NK-92 (cell line): ENCODE measurements around the gene ZNRF2.
"Not testable (repeated sequence)": the region's sequence is repeated elsewhere in the genome, so short reads cannot be mapped to it uniquely, and the experiment has no call there.

Experiments
- DNase-seq: peaks from one replicate; lab custom pipeline; 2025; ENCODE audit not compliant: unreplicated experiment; lab: John Stamatoyannopoulos, UW

The ZNRF2 gene

DNA sequence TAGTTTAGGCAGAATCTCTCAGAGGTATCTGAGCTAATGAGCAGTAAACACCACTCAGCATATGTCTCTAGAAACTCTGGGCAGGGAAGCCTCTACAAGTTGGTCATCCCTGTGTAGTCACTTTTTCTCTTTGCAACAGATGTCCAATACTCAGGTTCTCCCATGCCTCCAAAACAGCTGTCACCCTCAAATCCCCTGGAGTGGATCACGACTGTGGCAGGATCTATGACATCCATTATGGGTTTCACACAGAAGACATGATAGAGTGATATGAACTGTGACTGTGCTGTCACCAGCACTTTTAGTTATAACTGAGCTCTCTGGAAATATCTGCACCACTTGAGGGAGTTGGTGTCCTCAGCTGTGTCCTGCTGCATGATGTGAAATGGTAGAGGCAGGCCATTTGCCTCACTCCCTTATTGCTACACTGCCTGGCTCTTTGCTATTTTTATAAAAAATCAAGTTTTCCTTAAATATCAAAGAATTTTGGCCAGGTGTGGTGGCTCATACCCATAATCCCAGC, 24.1 kb upstream of the ZNRF2 start:
- DNase-seq = no peak

DNA sequence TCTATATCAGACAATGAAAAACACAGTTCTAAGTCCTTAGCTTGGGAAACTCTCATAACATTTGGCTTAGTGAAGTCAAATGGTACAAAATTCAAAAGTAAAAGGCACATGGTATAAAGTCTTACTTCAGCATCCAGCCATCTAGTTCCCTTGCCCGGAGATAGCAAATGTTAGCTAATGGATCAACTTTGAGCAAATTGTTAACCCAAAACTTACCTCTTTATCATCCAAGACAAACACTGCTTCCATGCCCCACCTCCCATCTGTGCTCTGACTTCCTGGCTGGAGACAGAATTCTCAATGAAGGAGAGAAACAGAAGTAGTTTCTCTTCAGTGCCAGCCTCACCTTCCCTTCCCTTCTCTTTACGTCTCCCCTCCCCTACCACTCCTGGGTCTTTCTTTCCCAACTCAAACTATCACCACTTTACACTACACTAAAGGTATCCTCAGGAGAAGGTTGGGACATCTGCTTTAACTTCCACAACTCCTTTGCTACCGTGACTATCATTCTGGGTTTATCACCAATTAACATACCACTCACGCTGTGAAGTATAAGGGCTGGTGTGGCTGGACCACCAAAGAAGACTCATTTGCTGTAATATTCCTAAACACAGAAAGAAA, 21.2 kb upstream of the ZNRF2 start:
- no peak for DNase-seq

DNA sequence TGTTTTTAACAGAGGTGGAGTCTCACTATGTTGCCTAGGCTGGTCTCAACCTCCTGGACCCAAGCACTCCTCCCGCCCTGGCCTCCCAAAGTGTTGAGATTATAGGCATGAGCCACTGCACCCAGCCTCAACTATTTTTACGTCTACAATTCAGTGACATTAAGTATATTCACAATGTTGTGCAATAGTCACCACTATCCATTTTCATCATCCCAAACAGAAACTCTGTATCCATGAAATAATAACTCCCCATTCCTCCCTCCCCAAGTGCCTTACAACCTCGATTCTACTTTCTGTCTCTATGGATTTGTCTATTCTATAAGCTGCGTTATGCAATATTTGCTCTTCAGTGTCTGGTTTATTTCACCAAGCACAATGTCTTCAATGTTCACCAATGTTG, 20.3 kb upstream of the ZNRF2 start:
- no peak for DNase-seq

DNA sequence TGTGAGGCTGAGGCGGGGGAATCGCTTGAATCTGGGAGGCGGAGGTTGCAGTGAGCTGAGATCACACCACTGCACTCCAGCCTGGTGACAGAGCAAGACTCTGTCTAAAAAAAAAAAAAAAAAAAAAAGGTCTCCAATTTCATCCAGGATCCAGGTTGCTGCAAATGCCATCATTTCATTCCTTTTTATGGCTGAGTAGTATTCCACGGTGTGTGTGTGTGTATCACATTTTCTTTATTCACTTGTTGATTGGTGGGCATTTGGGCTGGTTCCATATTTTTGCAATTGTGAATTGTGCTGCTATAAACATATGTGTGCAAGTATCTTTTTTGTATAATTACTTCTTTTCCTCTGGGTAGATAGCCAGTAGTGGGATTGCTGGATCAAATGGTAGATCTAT, 19.2 kb upstream of the ZNRF2 start:
- not testable (repeated sequence) for DNase-seq

DNA sequence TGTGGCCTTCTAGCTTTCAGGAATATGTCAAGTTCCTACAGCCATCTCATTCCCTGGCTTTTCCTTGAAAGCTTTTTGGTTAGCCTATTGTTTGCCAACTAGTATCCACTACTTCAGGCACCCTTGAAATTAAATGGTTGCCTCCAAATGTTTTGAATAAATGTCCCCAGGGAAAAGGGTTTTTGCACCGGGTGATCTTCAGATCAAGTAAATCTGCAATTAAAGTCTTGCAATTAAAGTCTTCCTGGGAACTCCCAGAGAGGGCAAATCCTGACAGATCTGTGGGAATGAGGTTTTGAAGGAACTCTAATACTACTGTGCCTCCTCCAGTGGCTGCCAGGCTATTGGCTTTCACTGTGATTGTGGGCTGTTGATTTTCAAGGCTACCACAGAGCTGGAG, 17.7 kb upstream of the ZNRF2 start:
- DNase-seq = no peak

DNA sequence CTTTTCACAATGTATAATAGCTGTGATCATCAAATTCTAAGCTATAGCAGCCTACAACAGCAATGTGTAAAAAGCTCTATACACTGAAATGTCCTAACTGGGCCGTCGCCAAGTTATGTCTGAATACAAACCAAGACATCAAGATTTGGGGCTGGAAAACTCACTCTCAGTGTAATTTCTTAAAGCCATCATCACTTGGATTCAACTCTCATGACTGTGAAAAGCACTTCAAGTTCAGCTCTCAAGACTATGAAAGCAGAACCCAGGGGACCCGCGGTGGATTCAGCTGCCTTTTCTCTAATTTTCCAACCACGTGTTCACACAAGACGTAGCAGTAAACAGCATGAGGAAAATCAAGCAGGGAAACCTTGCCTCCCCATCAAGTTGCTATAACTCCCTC, 15.8 kb upstream of the ZNRF2 start:
- no peak for DNase-seq

DNA sequence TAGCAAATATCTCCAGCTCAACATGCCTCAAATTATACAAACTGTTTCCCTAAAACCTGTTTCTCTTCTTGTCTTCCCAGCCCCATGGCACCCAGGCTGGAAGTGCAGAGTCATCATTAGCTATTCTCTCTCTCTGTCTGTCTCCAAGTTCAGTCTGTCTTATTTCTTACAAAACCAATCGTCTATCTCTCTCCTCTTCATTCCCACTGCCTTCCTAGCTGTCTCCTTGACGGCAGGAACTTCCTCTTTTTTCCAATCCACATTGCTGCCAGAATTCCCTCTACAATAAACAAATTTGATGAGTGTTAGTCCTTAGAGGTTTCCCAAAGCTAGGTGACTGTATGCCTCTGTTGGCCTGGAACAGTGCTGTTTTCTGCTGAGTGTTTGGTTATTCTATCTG, 14.9 kb upstream of the ZNRF2 start:
- DNase-seq = no peak

DNA sequence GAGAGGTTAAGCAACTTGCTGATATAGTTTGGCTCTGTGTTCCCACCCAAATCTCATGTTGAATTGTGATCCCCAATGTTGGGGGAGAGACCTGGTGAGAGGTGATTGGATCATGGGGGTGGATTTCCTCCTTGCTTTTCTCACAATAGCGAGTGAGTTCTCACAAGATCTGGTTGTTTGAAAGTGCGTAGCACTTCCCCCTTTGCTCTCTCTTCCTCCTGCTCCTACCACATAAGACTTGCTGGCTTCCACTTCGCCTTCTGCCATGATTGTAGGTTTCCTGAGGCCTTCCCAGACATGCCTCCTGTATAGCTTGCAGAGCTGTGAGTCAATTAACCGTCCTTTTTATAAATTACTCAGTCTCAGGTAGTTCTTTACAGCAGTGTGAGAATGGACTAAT, 13.5 kb upstream of the ZNRF2 start:
- DNase-seq = no peak

DNA sequence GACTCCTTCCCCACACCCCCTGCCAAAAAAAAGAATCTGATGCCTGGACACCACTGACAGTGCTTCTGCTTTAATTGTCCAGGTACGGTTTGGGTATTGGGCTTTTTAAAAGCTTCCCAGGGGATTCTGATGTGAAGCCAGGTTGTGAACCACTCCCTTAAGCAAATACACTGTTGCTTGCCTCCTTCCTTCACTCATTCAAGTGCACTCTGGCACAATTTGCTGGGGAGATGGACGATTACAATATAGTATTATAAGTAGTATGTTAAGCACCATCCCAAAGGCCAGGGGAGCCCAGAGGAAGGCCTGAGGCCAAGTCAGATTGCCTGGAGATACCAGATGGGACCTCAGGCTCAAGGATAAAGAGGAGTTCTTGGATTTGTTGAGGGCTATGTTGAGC, 12.3 kb upstream of the ZNRF2 start:
- DNase-seq = no peak

DNA sequence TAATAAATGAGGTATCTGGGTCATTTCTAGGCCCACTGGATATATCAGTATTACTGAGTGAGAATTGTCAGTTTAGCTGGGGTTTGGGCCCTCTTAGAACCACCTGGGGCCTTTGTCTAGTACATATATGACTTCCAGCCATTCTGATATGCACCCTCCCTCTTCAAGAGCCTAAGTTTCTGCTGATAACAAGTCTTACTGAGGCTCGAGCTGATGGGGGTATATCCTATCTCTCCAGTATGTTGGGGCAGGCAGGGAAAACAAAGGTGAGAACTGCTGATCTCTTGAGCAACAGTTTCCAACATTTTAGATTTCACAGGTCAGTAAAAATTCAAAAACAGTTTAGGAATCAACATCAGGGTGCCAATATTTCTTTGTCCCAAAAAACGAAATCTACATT, 10.8 kb upstream of the ZNRF2 start:
- no peak for DNase-seq

DNA sequence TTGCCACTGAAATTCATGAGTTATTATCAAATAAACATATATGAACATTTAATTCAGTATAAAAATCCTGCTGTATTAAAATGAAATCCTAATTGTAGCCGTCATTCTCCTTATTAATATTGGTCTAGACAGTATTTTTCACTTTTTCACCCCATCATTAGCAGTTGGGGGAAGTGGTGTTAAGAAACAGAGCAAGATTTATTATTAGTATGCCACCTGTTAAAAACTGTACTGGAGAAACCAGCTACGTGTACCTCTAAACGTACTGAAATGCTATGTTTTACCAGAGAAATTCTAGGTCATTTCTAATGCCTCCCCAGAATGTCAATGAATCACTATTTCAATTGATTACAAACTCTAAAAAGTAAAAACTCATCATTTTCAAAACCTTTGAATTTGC, 9.8 kb upstream of the ZNRF2 start:
- DNase-seq = no peak

DNA sequence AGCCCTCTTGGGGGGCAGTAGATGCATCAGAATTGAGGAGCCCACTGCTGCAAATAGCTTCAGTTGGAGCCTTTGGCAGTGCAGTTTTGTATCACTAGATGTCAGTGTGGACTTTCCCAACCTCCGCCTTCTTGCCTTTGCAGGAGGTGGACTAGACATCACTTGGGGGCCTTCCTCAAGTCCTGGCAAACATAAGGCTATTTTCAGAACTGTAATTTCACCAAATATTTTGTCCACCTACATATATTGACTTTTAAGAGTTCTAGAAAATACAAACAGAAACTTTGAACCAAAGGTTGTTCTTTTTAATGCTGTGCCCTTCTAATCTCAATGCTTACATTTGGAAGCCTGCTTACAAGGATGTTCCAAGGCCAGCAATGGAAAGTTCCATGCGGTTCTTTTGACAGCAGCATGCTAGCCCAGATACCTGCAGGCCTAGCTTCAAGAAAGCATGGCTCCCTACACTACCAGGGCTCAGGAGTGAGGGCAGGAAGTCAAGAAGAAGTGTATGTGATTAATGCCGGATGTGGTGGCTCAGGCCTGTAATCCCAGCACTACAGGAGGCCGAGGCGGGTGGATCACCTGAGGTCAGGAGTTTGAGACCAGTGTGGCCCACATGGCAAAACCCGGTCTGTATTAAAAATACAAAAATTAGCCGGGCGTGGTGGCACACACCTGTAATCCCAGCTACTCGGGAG, 8.0 kb upstream of the ZNRF2 start:
- no peak for DNase-seq

DNA sequence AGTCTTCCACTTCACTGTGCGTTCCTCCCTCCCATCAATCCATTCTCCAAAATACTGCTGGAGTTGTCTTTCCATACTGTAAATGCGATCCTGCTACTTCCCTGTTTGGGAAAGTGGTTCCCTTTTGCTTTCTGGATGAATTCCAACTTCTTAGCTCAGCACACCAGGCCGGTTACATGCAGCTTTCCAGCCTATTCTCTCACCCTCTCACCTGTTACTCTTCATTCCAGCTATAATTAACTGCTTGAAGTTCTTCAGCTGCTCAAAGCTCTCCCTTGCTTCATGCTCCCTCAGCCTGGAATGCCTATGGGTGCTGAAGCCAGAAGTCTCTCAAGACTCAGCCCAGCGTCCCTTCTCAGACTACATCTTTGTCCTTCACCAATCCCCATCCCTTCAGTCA, 6.0 kb upstream of the ZNRF2 start:
- DNase-seq = no peak

DNA sequence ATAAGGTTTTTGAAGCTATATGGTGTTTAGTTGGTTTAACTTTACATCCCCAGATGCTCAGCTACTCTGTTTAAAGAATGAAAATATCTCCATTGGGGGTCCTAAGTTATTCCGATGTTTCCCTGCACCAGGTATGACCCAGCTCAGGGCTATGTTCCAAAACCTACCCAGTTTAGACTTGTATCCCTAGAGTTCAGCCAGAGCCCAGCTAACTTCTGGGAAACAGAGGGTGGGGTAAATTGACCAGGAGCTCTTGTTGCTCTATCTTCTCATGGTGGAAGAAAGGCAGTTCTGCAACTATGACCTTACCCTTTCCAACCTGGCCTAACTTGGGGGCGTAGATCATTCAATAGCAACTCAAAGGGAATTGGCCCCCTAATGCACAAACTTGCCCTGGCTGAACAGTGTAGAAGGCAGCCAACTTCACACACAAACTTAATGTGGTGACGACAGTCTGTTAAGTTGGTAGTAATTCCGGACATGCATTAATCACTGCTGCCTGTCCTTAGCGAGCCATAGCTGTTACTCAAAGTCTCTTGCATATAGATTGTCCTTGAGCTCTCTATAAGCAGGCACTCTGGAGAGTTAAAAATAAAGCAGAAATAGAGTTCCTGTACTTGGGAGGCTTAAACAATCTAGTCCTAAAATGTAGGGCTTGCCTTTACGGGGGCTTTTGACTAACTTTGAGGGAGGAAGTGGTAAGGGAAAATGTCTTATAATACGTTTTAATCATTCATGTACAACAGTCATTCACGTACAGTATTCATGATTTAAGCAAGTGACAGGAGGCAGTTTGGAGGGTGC, 5.3 kb upstream of the ZNRF2 start:
- DNase-seq = no peak

DNA sequence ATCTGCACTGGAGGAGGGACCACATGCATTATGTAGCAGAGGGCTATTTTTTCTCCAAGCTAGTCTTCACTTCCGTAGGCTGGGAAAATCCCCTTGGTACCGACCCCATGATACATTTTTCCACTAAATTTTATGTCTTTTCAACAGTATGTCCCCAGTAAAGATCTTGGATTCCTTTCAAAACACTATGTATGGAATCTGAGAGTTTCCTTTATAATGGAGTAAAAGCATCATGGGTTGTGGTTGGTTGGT, 4.8 kb upstream of the ZNRF2 start:
- DNase-seq = no peak

DNA sequence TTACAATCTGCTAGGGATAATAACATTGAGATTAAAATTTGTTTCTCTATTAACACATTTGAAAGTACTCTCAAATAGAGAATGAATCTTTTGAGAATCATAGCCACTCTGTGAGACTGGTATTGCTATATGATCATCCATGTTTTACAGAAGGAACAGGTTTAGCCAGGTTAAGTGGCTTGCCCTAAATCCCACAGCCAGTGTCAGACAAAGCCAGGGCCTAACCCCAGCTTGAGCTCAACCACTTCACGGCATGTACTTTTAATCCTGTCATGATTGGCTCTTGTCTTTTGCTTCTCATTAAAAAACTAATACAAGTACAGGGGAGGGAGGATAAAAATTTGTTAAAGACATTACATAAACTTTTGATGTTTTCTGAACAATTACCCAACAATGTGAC, 3.8 kb upstream of the ZNRF2 start:
- DNase-seq = no peak

DNA sequence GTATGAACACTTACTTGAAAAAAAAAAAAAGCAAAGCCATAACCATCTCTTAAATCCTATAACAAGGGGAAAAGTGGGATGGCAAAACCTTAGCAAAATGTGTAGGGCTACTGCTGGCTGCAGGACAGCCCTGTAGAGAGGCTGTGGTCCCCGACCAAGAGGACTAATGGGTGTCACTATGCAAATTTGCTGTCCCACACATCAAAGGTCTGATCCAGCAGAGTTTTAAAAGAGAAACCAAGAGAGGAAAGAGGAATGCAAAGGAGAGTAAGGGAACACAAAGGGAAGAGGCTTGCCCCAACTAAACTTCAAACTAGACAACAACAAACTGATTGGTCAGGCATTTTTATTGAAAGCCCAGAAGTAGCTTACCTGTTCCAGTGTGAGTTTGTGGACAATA, 3.1 kb upstream of the ZNRF2 start:
- DNase-seq = no peak

DNA sequence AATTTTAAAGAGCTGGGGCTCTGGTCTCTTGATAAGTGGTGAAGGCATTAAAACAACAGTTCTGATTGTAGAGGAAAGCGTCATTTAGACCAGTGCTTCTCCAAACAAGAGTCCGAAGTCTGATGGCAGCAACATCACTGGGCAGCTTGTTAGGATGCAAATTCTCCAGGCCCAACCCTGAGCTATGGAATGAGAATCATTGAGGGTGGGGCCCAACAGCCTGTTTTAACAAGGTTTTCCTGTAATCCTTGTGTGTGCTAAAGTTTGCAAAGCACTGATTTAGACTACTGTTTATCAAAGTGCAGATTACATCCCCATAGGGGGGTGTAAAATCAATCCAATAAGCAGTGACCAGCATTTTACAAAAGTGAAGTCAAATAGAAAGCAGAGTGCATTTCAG, 2.6 kb upstream of the ZNRF2 start:
- no peak for DNase-seq

DNA sequence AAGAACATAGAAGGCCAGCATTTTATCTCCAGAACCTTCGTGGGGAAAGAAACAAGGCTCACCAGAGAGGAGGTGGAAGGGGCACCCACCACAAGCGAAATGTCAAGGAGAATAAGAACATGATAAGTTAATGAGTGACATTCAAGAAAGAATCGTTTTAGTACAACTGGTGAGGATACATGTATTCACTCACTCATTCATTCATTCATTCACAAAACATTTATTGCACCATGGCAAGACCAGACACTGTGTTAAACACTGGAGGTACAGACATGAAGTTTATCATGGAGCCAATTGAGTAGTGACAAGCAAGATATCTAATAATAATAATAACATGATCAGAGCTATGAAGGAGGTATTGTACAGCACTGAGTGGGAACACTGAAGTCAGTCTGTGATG, 1.7 kb upstream of the ZNRF2 start:
- no peak for DNase-seq

DNA sequence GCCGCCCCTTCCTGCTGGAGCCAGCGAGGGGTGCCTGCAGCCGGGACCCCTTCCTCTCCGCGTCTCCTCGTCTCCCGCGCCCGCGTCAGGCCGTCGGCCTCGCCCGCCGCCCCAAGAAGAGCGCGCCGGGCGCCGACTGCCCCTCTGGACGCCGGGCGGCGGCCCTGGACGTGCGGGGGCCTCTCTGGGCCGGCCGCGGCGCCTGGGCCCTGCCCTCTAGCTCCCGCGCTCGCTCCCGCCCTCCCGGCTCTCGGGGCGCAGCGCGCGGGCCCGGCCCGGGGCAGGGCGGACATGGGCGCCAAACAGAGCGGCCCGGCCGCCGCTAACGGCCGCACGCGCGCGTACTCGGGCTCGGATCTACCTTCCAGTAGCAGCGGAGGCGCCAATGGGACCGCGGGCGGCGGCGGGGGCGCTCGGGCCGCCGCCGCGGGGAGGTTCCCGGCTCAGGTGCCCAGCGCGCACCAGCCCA, 704 bp downstream of the ZNRF2 start:
- no peak for DNase-seq

DNA sequence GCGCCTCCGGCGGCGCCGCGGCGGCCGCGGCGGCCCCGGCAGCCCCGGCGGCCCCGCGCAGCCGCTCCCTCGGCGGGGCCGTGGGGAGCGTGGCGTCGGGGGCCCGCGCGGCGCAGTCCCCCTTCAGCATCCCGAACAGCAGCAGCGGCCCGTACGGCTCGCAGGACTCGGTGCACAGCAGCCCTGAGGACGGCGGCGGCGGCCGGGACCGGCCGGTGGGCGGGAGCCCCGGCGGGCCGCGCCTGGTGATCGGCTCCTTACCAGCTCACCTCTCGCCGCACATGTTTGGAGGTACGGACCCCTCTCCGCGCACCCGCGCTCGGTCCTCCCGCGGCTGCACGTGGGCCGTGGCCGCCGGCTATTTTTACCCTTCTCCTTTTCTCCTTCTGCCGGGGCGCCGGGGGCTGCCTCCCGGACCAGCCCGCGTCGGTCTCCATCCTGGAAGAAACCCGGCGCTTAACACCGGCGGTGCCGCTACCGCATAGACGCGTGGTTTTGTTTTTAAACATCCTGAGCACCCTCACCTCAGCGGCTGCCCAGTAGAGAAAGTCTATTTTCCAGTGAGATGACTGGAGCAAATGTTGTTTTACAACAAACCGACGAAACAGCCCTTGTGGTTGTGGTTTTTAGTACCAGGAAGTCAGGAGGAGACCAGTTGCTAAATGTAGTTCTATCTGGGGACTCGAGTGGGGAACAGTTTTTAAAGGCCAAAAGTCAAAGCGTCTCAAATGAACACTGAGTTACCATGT, 1.3 kb downstream of the ZNRF2 start:
- no peak for DNase-seq

DNA sequence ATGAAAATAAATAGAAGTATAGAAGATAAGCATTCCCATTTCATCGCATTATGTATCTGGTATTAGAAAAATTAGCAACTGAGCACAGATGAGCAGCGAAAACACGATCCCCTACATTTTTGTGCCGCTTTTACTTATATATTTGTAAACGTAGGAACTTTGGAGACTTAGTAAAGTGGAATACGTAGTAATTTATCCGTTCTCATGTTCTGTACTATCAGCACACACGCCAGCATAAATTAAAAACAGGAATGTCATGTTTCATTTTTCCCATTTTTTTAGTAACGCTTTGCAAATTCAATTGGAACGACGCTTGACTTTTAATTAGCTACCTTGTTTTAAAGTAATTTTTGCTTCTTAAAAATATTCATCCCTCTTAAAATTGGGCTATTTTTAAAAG, 2.4 kb downstream of the ZNRF2 start:
- no peak for DNase-seq
